DMS 273 treated with DMSO at 0.1 percent for 48 hours (cell line): Measurements from ENCODE around the gene FAM199X.
"Not testable (repeated sequence)": the region's sequence is repeated elsewhere in the genome, so short reads cannot be mapped to it uniquely, and the experiment has no call there.

Experiments used
- DNase-seq: peaks from one replicate; lab custom pipeline; 2025; lab: John Stamatoyannopoulos, UW

Gene FAM199X

DNA sequence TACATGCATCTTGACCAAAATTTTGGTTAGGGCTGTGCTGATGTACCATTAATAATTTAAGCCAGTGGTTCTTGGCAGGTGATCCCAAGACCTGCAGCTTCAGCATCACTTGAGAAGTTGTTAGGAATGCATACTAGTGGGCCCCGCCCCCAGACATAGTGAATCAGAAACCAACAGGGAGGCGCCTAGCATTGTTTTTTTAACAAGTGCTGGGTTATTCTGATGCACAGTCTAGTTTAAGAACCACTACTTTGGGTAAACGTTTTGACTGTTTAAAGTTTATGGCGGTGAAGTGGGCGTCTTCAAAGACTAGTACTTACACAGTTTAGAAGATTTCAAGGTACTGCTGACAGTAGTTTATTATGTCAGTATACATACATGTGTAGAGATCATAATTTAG is 23.6 kb downstream of the FAM199X start:
- DNase-seq: no peak

- DNase-seq: no peak
These were observed 27.2 kb downstream of the FAM199X start for GRCh38 chrX:104193485-104193884.

DNA sequence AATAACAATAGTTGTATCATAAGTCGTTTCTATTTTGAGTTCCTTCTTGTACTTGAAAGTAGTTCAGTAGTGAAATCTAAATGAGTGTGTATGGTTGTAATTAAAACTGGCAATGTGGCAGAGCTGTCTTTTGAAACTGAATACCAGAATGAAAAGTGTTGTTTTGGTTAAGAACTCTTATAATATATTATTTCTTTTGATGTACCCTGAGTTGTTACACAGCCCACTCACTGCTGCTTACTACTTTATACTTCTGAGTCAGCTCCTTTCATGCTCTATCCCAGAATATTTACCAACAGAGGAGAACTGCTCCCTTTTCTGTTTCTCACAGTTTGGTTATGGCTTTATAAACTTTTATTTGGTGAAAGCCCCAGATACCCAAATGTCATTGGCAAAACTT is 28.8 kb downstream of the FAM199X start:
- no peak for DNase-seq

- no peak for DNase-seq
These were observed 29.3 kb downstream of the FAM199X start for GRCh38 chrX:104195489-104196084.

DNA sequence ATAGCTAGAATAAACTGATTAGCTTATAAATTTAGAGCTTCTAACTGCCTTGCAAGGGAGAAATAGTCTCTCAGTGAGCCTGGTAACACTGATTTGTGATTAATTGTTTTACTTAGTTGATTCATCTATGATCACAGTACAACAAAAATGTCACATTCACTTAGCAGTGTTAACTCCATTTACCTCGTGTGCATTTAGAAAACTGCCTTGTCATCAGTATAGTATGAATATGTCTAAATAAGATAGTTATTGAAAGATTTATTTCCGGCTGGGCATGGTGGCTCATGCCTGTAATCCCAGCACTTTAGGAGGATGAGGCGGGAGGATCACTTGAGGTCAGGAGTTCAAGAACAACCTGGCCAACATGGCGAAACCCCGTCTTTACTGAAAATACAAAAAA is 39.3 kb downstream of the FAM199X start:
- no peak for DNase-seq

GRCh38 chrX:104211187-104211586 is 44.9 kb downstream of the FAM199X start:
- no peak for DNase-seq

GRCh38 chrX:104230060-104230459 is 63.8 kb downstream of the FAM199X start:
- DNase-seq: not testable (repeated sequence)
